ENCODE data around the gene CACHD1.

- TF ChIP-seq ZNF274 (IDR thresholded peaks at IDR 0.05; ENCODE audit: low read depth, low read length) (no peak), MAX (IDR thresholded peaks at IDR 0.05) (no peak), CEBPB (IDR thresholded peaks at IDR 0.05; ENCODE audit: low read depth) (no peak), ZFX (IDR thresholded peaks at IDR 0.05) (no peak), EZH2phosphoT487 (IDR thresholded peaks at IDR 0.05; ENCODE audit: borderline replicate concordance) (no peak), SIN3A (IDR thresholded peaks at IDR 0.05; ENCODE audit: low read depth) (no peak), CTCF (IDR thresholded peaks at IDR 0.05 in 2 of 3, conservative IDR thresholded peaks at IDR 0.05 in 1 of 3; ENCODE audit: borderline replicate concordance in 1 of 3, insufficient read depth in 1 of 3, low read depth in 2 of 3, low read length in 2 of 3) (no peak), EZH2 (IDR thresholded peaks at IDR 0.05) (no peak), REST (IDR thresholded peaks at IDR 0.05; ENCODE audit: low read depth) (no peak), ZBTB33 (IDR thresholded peaks at IDR 0.05; ENCODE audit: extremely low read depth, insufficient replicate concordance, low read length) (no peak), JUND (IDR thresholded peaks at IDR 0.05) (no peak), TCF7L2 (IDR thresholded peaks at IDR 0.05; ENCODE audit: borderline replicate concordance, extremely low read depth, insufficient read depth, insufficient read length) (no peak)
Observed at GRCh38 chr1:64624218-64624713, 154.3 kb downstream of the CACHD1 start.

Measured in HCT116 (cell line).